Measurements from ENCODE around the gene TP53BP2. TPM values are rescaled to one million over a fixed set of nuclear protein-coding genes. Genes with fewer than 3 reads are reported as not detected.

Gene TP53BP2
- total RNA-seq, 1 donor from 2014 or later: 54.3 TPM

- no peak for DNase-seq (ENCODE audit: low read depth)
Observed at GRCh38 chr1:223802032-223802431, 43.7 kb downstream of the TP53BP2 start.

GRCh38 chr1:223796210-223796609 lies 49.5 kb downstream of the TP53BP2 start:
- DNase-seq (ENCODE audit: low read depth): no peak

GRCh38 chr1:223794136-223794880 lies 51.4 kb downstream of the TP53BP2 start:
- no peak for DNase-seq (ENCODE audit: low read depth)

GRCh38 chr1:223793716-223794115 lies 52.0 kb downstream of the TP53BP2 start:
- no peak for DNase-seq (ENCODE audit: low read depth)

- DNase-seq (ENCODE audit: low read depth): no peak
Observed at GRCh38 chr1:223792046-223792445, 53.7 kb downstream of the TP53BP2 start.

GRCh38 chr1:223788746-223789415 lies 56.9 kb downstream of the TP53BP2 start:
- DNase-seq (ENCODE audit: low read depth): no peak

- no peak for DNase-seq (ENCODE audit: low read depth)
Observed at GRCh38 chr1:223785808-223786207, 59.9 kb downstream of the TP53BP2 start.

GRCh38 chr1:223784541-223784940 lies 61.2 kb downstream of the TP53BP2 start:
- no peak for DNase-seq (ENCODE audit: low read depth)

GRCh38 chr1:223783676-223784075 lies 62.1 kb downstream of the TP53BP2 start:
- DNase-seq (ENCODE audit: low read depth): no peak

- no peak for DNase-seq (ENCODE audit: low read depth)
Observed at GRCh38 chr1:223780949-223781348, 64.8 kb downstream of the TP53BP2 start.

- no peak for DNase-seq (ENCODE audit: low read depth)
Observed at GRCh38 chr1:223780318-223780717, 65.4 kb downstream of the TP53BP2 start.

- DNase-seq (ENCODE audit: low read depth): no peak
Observed at GRCh38 chr1:223776826-223777454, 68.8 kb downstream of the TP53BP2 start.

GRCh38 chr1:223776075-223776814 lies 69.5 kb downstream of the TP53BP2 start:
- DNase-seq (ENCODE audit: low read depth): peak; percentile 49

- no peak for DNase-seq (ENCODE audit: low read depth)
Observed at GRCh38 chr1:223775711-223776074, 70.1 kb downstream of the TP53BP2 start.

- DNase-seq (ENCODE audit: low read depth): peak; percentile 78
Observed at GRCh38 chr1:223775054-223775453, 70.7 kb downstream of the TP53BP2 start.

GRCh38 chr1:223774134-223774814 lies 71.5 kb downstream of the TP53BP2 start:
- DNase-seq (ENCODE audit: low read depth): no peak

GRCh38 chr1:223772771-223773160 lies 73.0 kb downstream of the TP53BP2 start:
- no peak for DNase-seq (ENCODE audit: low read depth)

GRCh38 chr1:223771814-223772770 lies 73.7 kb downstream of the TP53BP2 start:
- DNase-seq (ENCODE audit: low read depth): peak; percentile 82

GRCh38 chr1:223771469-223771813 lies 74.3 kb downstream of the TP53BP2 start:
- no peak for DNase-seq (ENCODE audit: low read depth)

Measured in myocyte (in vitro differentiated cells).